ENCODE results near the gene CYP27C1.
"Not testable (repeated sequence)": the region's sequence is repeated elsewhere in the genome, so short reads cannot be mapped to it uniquely, and the experiment has no call there.

The CYP27C1 gene

DNA sequence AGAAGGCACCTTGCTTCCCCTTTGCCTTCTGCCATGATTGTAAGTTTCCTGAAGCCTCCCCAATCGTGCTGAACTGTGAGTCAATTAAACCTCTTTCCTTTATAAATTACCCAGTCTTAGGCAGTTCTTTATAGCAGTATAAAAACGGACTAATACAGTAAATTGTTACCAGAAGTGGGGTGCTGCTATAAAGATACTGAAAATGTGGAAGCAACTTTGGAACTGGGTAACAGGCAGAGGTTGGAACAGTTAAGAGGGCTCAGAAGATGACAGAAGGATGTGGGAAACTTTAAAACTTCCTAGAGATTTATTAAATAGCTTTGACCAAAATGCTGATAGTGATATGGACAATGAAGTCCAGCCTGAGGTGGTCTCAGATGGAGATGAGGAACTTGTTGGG lies 17.7 kb upstream of the CYP27C1 start:
- H3K27me3 ChIP-seq (ENCODE audit: control insufficient read depth, insufficient read depth, low read length, poor library complexity, severe bottlenecking); H3K4me3 ChIP-seq (ENCODE audit: insufficient read depth, low read depth, low read length); H3K36me3 ChIP-seq (ENCODE audit: control insufficient read depth, insufficient read depth, low read length); H3K27ac ChIP-seq (ENCODE audit: insufficient read depth, low read depth, low read length, poor library complexity, severe bottlenecking); H3K4me1 ChIP-seq (ENCODE audit: control insufficient read depth, insufficient read depth, low read length); H3K9me3 ChIP-seq (ENCODE audit: control insufficient read depth, low read length): not testable (repeated sequence)
- 83% methylated on average over 2 of the region's 2 CpGs for WGBS, 2 experiments

DNA sequence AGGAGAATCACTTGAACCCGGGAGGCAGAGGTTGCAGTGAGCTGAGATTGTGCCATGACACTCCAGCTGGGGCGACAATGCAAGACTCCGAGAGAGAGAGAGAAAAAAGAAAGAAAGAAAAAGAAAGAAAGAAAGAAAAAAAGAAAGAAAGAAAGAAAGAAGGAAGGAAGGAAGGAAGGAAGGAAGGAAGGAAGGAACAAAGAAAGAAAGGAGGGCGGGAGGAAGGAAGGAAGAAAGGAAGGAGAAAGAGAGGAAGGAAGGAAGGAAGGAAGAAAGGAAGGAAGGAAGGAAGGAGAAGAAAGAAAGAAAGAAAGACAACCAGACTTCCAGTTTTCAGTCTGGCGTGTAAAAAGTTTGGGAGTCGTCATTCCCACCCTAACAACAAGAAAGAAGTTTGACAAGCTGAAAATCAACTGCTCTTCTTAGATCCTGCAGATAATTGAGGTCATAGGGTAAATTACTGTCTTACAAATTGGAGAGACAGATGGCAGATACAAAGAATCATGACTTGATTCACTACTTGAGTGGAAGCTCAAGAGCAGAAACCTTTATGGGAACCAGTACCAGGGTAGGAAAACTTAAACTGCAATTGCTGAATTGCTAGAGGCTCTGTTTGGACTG lies 15.1 kb upstream of the CYP27C1 start:
- Histone ChIP-seq H3K9me3 (ENCODE audit: control insufficient read depth, low read length) (no peaks in the 10 kb centered on the region), H3K36me3 (ENCODE audit: control insufficient read depth, insufficient read depth, low read length) (no peaks in the 10 kb centered on the region), H3K27ac (ENCODE audit: insufficient read depth, low read depth, low read length, poor library complexity, severe bottlenecking) (no peak overlapping the region), H3K27me3 (ENCODE audit: control insufficient read depth, insufficient read depth, low read length, poor library complexity, severe bottlenecking) (no peaks in the 10 kb centered on the region), H3K4me1 (ENCODE audit: control insufficient read depth, insufficient read depth, low read length) (no peaks in the 10 kb centered on the region), H3K4me3 (ENCODE audit: insufficient read depth, low read depth, low read length) (no peak overlapping the region)
- 91 to 94% methylated on average over 6 of the region's 6 CpGs for WGBS, 2 experiments

DNA sequence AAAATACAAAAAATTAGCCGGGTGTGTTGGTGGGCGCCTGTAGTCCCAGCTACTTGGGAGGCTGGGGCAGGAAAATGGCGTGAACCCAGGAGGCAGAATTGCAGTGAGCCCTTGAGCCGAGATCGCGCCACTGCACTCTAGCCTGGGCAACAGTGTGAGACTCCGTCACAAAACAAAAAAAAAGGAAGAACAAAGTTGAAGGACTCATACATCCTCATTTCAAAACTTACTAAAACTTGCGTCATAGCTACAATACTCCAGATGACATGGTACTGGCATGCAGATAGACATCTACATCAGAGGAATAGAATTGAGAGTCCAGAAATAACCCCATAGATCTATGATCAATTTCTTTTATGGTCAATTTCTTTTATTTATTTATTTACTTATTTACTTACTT lies 13.6 kb upstream of the CYP27C1 start:
- Histone ChIP-seq H3K9me3 (ENCODE audit: control insufficient read depth, low read length) (no peaks in the 10 kb centered on the region), H3K4me3 (ENCODE audit: insufficient read depth, low read depth, low read length) (no peak overlapping the region), H3K4me1 (ENCODE audit: control insufficient read depth, insufficient read depth, low read length) (no peaks in the 10 kb centered on the region), H3K27ac (ENCODE audit: insufficient read depth, low read depth, low read length, poor library complexity, severe bottlenecking) (no peak overlapping the region), H3K27me3 (ENCODE audit: control insufficient read depth, insufficient read depth, low read length, poor library complexity, severe bottlenecking) (no peaks in the 10 kb centered on the region), H3K36me3 (ENCODE audit: control insufficient read depth, insufficient read depth, low read length) (no peaks in the 10 kb centered on the region)
- WGBS, 2 experiments, result 96 to 98% methylated on average over 8 of the region's 8 CpGs

DNA sequence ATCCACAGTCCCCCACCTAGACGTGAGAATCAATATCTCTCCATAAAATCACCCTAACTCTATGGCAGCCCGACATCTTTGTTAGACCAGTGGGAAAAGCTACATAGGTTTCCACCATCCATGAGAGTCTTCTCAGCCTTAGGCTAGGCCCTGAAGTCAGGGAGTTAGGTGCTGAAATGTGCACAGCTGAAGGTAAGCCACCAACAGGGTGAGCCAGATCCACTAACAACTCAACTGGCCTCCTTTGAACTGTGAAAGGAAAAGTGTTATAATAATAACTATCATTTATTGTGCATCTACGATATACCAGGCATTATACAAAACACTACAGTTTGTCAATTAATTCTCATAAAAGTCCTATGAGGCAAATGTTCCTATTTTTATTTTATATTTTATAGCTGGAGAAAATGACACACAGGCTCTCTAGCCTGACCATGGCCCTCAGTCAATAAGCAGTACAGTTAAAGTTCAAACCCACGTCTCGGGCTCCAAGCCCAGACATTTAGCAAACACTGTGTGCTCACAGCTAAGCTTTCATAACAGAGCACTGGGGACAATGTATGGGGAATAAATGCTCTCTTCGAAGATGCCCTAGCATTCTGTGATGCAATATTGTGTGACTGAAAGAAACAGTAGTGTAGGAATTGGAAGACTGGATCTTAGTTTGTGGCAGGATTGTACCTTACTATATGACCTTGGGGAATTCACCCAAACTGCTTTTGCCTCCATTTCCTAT lies 11.2 kb upstream of the CYP27C1 start:
- no peaks in the 10 kb centered on the region for H3K4me1 ChIP-seq (ENCODE audit: control insufficient read depth, insufficient read depth, low read length)
- no peaks in the 10 kb centered on the region for H3K9me3 ChIP-seq (ENCODE audit: control insufficient read depth, low read length)
- 94 to 95% methylated on average over 5 of the region's 6 CpGs for WGBS, 2 experiments
- no peak overlapping the region for H3K4me3 ChIP-seq (ENCODE audit: insufficient read depth, low read depth, low read length)
- H3K27me3 ChIP-seq (ENCODE audit: control insufficient read depth, insufficient read depth, low read length, poor library complexity, severe bottlenecking), result no peaks in the 10 kb centered on the region
- H3K27ac ChIP-seq (ENCODE audit: insufficient read depth, low read depth, low read length, poor library complexity, severe bottlenecking), result no peak overlapping the region
- no peaks in the 10 kb centered on the region for H3K36me3 ChIP-seq (ENCODE audit: control insufficient read depth, insufficient read depth, low read length)

DNA sequence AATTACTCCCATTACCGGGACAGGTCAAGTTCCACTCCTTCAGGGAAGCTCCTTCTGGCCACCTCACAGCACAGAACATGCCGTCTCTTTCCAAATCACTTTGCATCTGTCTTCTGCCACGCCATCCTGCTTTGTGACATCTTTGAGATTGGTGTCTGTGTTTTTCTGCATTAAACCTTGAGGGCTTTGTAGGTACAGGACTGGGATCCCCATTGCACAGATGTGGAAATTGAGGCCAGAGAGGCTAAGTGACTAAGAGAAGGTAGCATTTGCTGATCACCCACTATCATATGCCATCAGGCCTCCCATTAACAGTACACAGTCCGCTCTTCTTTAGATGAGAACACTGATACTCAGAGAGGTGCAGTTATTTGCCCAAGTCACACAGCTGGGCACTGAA lies 9.5 kb upstream of the CYP27C1 start:
- 89 to 95% methylated on average over 4 of the region's 4 CpGs for WGBS, 2 experiments
- H3K9me3 ChIP-seq (ENCODE audit: control insufficient read depth, low read length), result no peaks in the 10 kb centered on the region
- H3K27me3 ChIP-seq (ENCODE audit: control insufficient read depth, insufficient read depth, low read length, poor library complexity, severe bottlenecking), result no peaks in the 10 kb centered on the region
- H3K36me3 ChIP-seq (ENCODE audit: control insufficient read depth, insufficient read depth, low read length), result no peaks in the 10 kb centered on the region
- H3K4me3 ChIP-seq (ENCODE audit: insufficient read depth, low read depth, low read length), result no peak overlapping the region
- H3K27ac ChIP-seq (ENCODE audit: insufficient read depth, low read depth, low read length, poor library complexity, severe bottlenecking), result no peak overlapping the region
- H3K4me1 ChIP-seq (ENCODE audit: control insufficient read depth, insufficient read depth, low read length), result no peaks in the 10 kb centered on the region

DNA sequence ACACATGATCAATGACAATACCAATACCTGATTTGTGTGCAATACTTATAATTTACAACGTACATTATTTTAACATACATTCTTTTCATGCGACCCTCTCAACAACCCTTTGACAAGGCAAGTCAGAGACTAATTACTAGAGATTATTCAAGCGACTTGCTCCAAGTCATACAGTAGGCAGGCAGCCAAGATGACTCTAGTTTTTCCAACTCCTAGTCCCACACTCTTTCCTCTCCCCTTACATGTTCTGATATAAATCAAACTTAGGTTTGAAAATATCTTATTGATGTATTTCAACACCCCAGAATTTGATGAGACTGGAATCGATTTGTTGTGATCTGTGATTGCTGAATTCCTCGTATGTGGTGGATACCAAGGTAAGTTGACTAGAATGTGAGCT lies 8.0 kb upstream of the CYP27C1 start:
- 90 to 93% methylated on average over 5 of the region's 5 CpGs for WGBS, 2 experiments

DNA sequence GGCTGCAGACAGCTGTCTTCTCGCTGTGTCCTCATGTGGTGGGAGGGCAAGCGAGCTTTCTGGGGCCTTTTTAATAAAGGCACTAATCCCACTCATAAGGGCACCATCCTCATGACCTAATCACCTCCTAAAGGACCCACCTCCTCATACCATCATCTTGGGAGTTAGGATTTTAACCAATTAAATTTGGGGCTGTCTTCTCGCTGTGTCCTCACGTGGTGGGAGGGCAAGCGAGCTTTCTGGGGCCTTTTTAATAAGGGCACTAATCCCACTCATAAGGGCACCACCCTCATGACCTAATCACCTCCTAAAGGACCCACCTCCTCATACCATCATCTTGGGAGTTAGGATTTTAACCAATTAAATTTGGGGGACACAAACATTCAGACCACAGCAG lies 7.2 kb upstream of the CYP27C1 start:
- H3K36me3 ChIP-seq (ENCODE audit: control insufficient read depth, insufficient read depth, low read length); H3K27ac ChIP-seq (ENCODE audit: insufficient read depth, low read depth, low read length, poor library complexity, severe bottlenecking); H3K9me3 ChIP-seq (ENCODE audit: control insufficient read depth, low read length); H3K27me3 ChIP-seq (ENCODE audit: control insufficient read depth, insufficient read depth, low read length, poor library complexity, severe bottlenecking); H3K4me3 ChIP-seq (ENCODE audit: insufficient read depth, low read depth, low read length); H3K4me1 ChIP-seq (ENCODE audit: control insufficient read depth, insufficient read depth, low read length): not testable (repeated sequence)
- WGBS, 2 experiments, result 92 to 93% methylated on average over 5 of the region's 5 CpGs

More for the DNA sequence above, 8.0 kb upstream of the CYP27C1 start:
- no peaks in the 10 kb centered on the region for H3K9me3 ChIP-seq (ENCODE audit: control insufficient read depth, low read length)
- no peaks in the 10 kb centered on the region for H3K36me3 ChIP-seq (ENCODE audit: control insufficient read depth, insufficient read depth, low read length)
- H3K4me1 ChIP-seq (ENCODE audit: control insufficient read depth, insufficient read depth, low read length), result no peaks in the 10 kb centered on the region
- H3K4me3 ChIP-seq (ENCODE audit: insufficient read depth, low read depth, low read length), result no peak overlapping the region
- H3K27me3 ChIP-seq (ENCODE audit: control insufficient read depth, insufficient read depth, low read length, poor library complexity, severe bottlenecking), result no peaks in the 10 kb centered on the region
- no peak overlapping the region for H3K27ac ChIP-seq (ENCODE audit: insufficient read depth, low read depth, low read length, poor library complexity, severe bottlenecking)

DNA sequence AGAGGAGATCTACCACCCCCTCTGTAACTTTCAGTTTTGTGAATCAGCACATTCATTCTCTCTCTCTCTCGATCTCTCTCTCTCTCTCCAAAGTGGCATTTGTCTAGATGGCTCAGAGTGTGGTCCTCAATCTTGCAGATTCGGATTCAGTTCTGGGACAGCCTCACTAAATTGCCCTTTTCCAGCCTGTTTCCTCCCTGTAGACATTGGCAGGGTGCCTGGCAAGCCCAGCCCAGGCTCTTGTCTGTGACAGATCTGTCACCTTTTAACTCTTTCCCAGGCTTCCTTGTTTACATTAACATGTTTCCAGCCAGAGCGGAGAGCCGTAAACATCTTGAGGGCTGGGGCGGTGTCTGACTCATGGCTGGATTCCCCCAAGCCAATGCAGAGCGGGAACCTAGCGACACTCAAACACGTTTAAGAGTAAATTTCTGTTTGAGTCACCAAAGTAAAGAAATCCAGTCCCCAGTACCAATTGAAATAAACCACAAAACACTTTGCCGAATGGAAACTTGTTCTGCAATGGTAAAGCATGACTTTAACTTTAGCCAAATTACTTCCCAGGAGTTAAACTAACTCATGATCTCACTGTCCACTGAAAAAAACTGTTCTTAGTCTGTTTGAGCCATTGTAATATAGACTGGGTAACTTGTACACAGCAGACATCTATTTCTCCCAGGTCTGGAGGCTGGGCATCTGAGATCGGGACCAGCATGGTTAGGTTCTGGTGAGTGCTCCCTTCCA lies 6.6 kb upstream of the CYP27C1 start:
- Histone ChIP-seq H3K9me3 (ENCODE audit: control insufficient read depth, low read length) (no peaks in the 10 kb centered on the region), H3K27ac (ENCODE audit: insufficient read depth, low read depth, low read length, poor library complexity, severe bottlenecking) (no peak overlapping the region), H3K36me3 (ENCODE audit: control insufficient read depth, insufficient read depth, low read length) (no peaks in the 10 kb centered on the region), H3K27me3 (ENCODE audit: control insufficient read depth, insufficient read depth, low read length, poor library complexity, severe bottlenecking) (no peaks in the 10 kb centered on the region), H3K4me1 (ENCODE audit: control insufficient read depth, insufficient read depth, low read length) (no peaks in the 10 kb centered on the region), H3K4me3 (ENCODE audit: insufficient read depth, low read depth, low read length) (no peak overlapping the region)
- WGBS, 2 experiments, result 77 to 83% methylated on average over 10 of the region's 10 CpGs

DNA sequence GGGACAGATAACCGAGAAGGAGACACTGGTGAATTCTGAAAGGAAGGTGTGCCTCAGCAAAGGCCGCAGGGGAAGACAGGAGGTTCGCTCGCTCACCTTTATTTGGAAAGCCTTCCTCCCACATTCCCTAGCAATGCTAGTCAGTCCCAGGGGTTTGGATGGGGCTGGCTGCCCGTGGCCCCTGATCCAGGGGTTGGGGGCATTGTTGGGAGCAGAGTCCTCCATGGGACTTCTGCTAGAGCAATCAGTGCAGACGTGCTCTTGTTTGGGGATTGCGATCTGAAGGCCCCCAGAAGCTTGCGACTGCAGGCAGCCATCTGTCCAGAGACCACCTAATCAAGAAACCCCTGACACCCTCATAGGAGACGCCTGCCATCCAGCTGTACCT lies 6.0 kb upstream of the CYP27C1 start:
- Histone ChIP-seq H3K27ac (ENCODE audit: insufficient read depth, low read depth, low read length, poor library complexity, severe bottlenecking) (no peak overlapping the region), H3K4me1 (ENCODE audit: control insufficient read depth, insufficient read depth, low read length) (no peaks in the 10 kb centered on the region), H3K27me3 (ENCODE audit: control insufficient read depth, insufficient read depth, low read length, poor library complexity, severe bottlenecking) (no peaks in the 10 kb centered on the region), H3K36me3 (ENCODE audit: control insufficient read depth, insufficient read depth, low read length) (no peaks in the 10 kb centered on the region), H3K9me3 (ENCODE audit: control insufficient read depth, low read length) (no peaks in the 10 kb centered on the region), H3K4me3 (ENCODE audit: insufficient read depth, low read depth, low read length) (no peak overlapping the region)
- whole genome bisulfite sequencing, 2 experiments, result 85 to 87% methylated on average over 9 of the region's 9 CpGs

DNA sequence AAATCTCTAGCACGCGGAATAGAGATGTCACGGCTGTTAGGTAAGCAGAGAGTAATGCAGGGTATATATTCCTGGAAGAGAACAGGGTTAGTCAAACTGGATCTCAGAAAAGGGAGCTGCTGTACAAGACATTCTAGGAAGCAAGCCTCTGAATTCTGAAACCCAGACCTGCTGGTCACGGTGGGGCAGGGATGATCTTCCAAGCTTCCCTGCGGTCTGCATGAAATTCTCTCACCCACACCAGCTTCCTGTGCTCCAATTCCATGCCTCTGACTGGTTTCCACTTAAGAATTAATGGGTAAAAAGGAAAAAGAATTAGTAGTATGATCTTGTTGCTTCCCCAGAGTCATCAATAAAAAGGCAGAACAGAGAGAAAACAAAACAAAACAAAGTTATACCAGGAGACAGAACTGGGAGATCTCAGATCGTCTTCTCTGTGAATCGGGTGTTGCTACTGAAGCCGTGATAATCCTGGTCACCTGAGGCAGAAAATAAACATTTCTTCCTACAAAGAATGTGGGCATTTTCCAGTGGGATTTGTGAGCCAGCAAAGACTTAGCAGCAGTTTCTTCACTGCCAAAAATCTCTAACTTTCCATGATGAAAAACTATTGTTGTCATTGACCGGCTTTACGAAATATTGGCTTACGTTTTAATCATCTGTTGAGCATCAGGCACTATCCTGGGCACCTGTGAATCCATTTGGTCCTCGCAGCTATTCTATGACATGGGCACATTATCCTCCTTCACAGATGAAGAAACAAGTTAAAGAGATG lies 5.3 kb upstream of the CYP27C1 start:
- no peak overlapping the region for H3K27ac ChIP-seq (ENCODE audit: insufficient read depth, low read depth, low read length, poor library complexity, severe bottlenecking)
- 82 to 85% methylated on average over 12 of the region's 12 CpGs for WGBS, 2 experiments
- H3K4me1 ChIP-seq (ENCODE audit: control insufficient read depth, insufficient read depth, low read length), result peaks cover 6% of the 10 kb centered on the region
- H3K36me3 ChIP-seq (ENCODE audit: control insufficient read depth, insufficient read depth, low read length), result no peaks in the 10 kb centered on the region
- no peaks in the 10 kb centered on the region for H3K9me3 ChIP-seq (ENCODE audit: control insufficient read depth, low read length)
- no peak overlapping the region for H3K4me3 ChIP-seq (ENCODE audit: insufficient read depth, low read depth, low read length)
- no peaks in the 10 kb centered on the region for H3K27me3 ChIP-seq (ENCODE audit: control insufficient read depth, insufficient read depth, low read length, poor library complexity, severe bottlenecking)
